Stimulated activated CD4-positive, alpha-beta T cell treated with anti-CD3 and anti-CD28 coated beads, TNF-alpha, amount 100 ng/mL, for 24 hours (primary cell): Measurements from ENCODE around the gene STAT2.
"Not testable (repeated sequence)": the region's sequence is repeated elsewhere in the genome, so short reads cannot be mapped to it uniquely, and the experiment has no call there.

Experiments
- DNase-seq, 3 experiments: peaks; one replicate each; pipeline ENCODE4 v3.0.0-alpha.2; 2020; ENCODE audit warnings: low read depth in 3 of 3

Gene STAT2

GRCh38 chr12:56330936-56331490, 28.9 kb downstream of the STAT2 start:
- DNase-seq: no peak

GRCh38 chr12:56326533-56326932, 33.4 kb downstream of the STAT2 start:
- no peak for DNase-seq

- DNase-seq: no peak
Observed at GRCh38 chr12:56326126-56326525, 33.8 kb downstream of the STAT2 start.

GRCh38 chr12:56324206-56324605, 35.7 kb downstream of the STAT2 start:
- no peak for DNase-seq

DNA sequence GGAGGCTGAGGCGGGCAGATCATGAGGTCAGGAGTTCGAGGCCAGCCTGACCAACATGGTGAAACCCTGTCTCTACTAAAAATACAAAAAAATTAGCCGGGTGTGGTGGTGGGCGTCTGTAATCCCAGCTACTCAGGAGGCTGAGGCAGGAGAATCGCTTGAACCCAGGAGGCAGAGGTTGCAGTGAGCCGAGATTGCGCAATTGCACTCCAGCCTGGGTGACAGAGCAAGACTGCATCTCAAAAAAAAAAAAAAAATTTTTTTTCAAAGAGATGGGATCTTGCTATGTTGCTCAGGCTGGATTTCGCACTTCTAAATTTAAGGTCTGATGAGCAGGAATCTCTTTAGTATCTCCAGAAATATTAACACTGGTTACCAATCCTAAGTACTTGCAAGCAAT, 38.3 kb downstream of the STAT2 start:
- not testable (repeated sequence) for DNase-seq

GRCh38 chr12:56321027-56321426, 38.9 kb downstream of the STAT2 start:
- no peak for DNase-seq

GRCh38 chr12:56317675-56318074, 42.2 kb downstream of the STAT2 start:
- DNase-seq: no peak

- DNase-seq: peak; percentile 87 to 95 (median 89)
Observed at GRCh38 chr12:56315622-56316473, 44.1 kb downstream of the STAT2 start, which contains the start of gene CNPY2. TSS of gene CNPY2 (minus strand) at chr12:56315988. CDS start at chr12:56315217, 771 bp downstream.

DNA sequence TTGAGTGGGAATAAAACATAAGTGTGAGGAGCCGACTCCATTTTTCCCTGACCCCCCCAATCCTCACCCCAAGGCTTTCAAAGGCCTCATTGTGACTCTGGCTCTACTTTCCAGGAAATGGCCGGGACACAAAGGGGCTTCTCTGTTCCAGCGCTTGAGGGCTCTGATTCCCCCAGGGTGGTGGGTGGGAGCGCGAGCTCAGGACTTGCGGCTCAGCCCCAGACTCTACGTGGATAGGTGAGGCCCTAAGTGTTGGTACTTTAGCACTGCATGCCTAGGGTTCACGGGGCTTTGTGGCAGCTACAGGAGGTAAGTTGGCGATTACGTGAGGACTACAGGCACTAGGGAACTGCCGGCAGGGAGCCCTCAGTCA, 44.7 kb downstream of the STAT2 start:
- no peak for DNase-seq

GRCh38 chr12:56311003-56311402, 48.9 kb downstream of the STAT2 start:
- no peak for DNase-seq

- no peak for DNase-seq
Observed at GRCh38 chr12:56308714-56309113, 51.2 kb downstream of the STAT2 start.

GRCh38 chr12:56307221-56307965, 52.5 kb downstream of the STAT2 start:
- DNase-seq: no peak

GRCh38 chr12:56304872-56305590, 54.9 kb downstream of the STAT2 start:
- DNase-seq: no peak

- DNase-seq: no peak
Observed at GRCh38 chr12:56304276-56304675, 55.6 kb downstream of the STAT2 start.

DNA sequence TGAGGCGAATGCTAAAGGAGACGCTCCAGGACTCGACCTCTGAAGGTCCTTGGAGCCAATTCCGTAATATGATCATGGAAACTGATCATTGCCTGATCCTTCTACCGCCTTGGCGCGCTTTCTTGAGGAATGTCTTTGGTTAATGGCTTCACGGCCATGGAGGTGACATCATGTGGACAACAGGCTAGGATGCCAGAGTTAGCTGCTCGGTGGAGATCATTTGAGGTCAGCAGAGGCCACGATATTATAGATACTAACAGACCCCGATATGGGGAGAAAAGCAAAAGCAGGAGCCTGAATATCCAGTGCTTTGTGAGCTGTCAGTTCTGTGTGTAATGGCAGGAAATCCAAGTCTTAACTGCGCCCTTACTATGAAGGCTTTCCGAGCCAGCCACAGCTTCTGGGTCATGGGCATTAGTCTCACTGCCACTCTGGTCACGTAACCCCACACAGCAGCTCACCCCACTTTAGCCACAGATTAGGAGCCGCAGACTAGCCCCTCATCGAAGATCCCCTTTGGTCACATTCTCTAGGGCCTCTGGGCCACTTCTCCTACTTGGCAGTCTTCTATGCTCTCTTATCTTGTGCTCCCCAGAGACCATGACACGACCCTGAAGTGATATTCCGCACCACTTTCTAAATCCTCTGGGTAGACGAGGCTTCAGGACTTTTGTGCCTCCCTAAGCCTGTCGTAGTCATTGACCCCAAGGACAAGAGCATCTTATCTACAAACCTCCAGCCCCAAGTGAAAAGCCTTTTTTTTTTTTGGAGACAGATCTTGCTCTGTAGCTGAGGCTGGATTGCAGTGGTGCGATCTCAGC, 59.1 kb downstream of the STAT2 start:
- no peak for DNase-seq

DNA sequence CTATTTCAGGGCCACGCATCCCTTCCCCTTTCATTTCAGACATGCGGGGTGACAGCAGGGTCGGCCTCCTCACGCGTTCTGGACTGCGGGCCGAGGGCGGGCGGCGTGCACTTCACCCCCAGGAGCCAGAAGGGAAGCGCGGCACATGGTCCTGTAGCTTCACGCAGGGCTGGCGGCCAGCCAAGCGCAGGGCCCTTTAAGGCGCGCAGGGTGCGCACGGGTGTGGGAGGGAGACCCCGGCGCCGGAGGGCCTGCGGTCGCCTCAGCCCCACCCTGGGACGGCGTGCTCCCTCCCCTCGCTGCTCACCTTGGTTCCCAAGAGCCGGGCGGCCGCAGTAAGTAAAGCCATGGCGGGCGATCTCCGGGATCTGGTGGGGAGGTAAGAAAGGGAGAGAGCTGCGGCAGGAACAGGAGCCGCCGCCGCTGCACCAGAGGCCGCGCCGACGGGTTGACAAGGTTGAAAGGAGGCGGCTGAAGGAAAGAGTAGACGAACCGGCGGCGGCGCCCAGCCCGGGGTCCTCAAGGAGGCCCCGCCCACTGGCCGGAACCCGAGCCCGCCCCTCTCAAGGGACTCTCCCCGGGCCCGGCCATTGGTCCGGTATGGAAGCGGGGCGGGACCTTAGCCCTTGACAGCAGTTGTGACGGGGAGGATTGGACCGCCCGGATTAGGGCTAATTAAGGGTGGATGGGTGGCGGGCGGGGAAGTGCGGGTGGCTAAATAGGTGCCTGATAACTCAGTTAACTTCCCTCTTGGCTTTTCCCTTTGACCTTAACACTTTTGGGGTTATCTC, 59.9 kb downstream of the STAT2 start, which contains the start of gene CS:
TSS of gene CS (minus strand) at position 478 of the 791 bp plus-strand sequence. CDS start at position 349, 129 bp downstream.
- peak; percentile 96 to 98 (median 97) for DNase-seq

- peak in 1 of 3 experiments; percentile 9 for DNase-seq
Observed at GRCh38 chr12:56299308-56299852, 60.5 kb downstream of the STAT2 start.

- no peak for DNase-seq
Observed at GRCh38 chr12:56298828-56299227, 61.1 kb downstream of the STAT2 start.

DNA sequence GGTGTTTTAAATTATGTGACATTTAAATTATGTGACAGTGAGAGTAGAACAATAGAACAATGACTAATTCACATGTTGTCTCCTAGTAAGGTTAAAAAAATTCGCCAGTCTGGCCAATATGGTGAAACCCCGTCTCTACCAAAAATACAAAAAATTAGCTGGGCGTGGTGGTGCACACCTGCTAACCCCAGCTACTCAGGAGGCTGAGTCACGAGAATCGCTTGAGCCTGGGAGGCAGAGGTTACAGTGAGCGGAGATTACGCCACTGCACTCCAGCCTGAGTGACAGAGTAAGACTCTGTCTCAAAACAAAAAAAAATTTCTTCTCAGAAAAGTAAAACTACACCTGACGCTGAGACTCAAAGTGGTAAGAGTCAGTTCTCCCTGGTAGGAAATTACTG, 62.5 kb downstream of the STAT2 start:
- DNase-seq: no peak

DNA sequence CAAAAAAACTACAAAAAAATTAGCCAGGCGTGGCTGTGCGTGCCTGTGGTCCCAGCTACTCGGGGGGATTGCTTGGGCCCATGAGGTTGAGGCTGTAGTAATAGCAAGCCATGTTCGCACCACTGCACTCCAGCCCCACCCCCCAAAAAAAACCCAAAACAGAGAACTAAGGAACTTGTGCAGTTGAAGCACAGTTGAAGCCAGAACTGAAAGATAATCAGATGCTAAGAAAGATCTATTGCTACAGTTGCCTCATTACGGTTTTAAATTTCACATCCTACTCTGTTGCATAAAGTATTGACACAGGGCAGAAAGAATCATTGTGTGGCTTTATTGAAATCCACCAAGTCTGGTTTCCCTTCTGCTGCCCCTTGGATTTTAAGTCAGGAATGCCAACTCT, 63.6 kb downstream of the STAT2 start:
- DNase-seq: no peak
